K562 (cell line): Measurements from ENCODE around the gene CPNE8. TPM values are rescaled to one million over a fixed set of nuclear protein-coding genes. Genes with fewer than 3 reads are reported as not detected.

Source experiments
- ATAC-seq: fragments of 200-7000 bp; cut with Tn5 transposase; 3 replicates; pipeline ENCODE4 v1.9.1; 2020; ENCODE audit warnings: moderate library complexity
- BruUV-seq: library from RNA; stranded (reverse); fragments of 400-500 nt; replicated peaks from 2 replicates; lab custom pipeline; 2021; lab: Mats Ljungman, UMichigan
- CTCF ChIA-PET: fragments of 300-600 bp; formaldehyde crosslinking; extraction: SDS; loops from one replicate; lab custom pipeline; 2021; ENCODE audit warnings: low intra/inter-chr PET ratio; lab: Yijun Ruan, JAX
- POLR2A ChIA-PET: fragments of 300-600, 350-650 bp; sonication (Branson Sonifier 250); formaldehyde crosslinking; extraction: SDS; loops from one replicate; lab custom pipeline; 2021; ENCODE audit warnings: antibody characterized with exemption, inconsistent platforms; lab: Yijun Ruan, JAX
- DNase-seq, 4 experiments: peaks; one replicate each; pipeline versions ENCODE4 v3.0.0 to v3.0.0-alpha.2; 2011 to 2018; ENCODE audit warnings: low spot score in 3 of 4, mixed read lengths in 3 of 4; ENCODE audit errors: extremely low read depth in 1 of 4
- FAIRE-seq: peaks from 2 replicates; lab custom pipeline; 2011; peaks lifted over from hg19 to GRCh38; lab: Jason Lieb, UNC
- H2AFZ ChIP-seq: 2 replicates; pipeline ENCODE4 v1.6.0; 2011; ENCODE audit warnings: low read depth, low read length, control low read depth, inconsistent platforms
- H3K27ac ChIP-seq: fragments of 200-600 bp; 3 replicates; pipeline ENCODE4 v1.8.0; 2011; ENCODE audit warnings: low read depth, mild to moderate bottlenecking, control low read depth, inconsistent platforms, low read length, moderate library complexity, mixed read lengths; ENCODE audit errors: extremely low read depth
- H3K27me3 ChIP-seq, 2 experiments: fragments of 300-600 bp in 1 of 2; 2 replicates in 1 of 2; 3 replicates in 1 of 2; pipeline versions ENCODE4 v1.6.0 to v1.8.0; 2011; ENCODE audit warnings: inconsistent platforms in 2 of 2, low read length in 2 of 2, mild to moderate bottlenecking in 1 of 2, mixed read lengths in 1 of 2, moderate library complexity in 1 of 2; ENCODE audit not compliant: control insufficient read depth in 2 of 2, insufficient read depth in 2 of 2
- H3K36me3 ChIP-seq: fragments of 300-600 bp; 3 replicates; pipeline ENCODE4 v1.8.0; 2011; ENCODE audit warnings: mild to moderate bottlenecking, low read length, inconsistent platforms; ENCODE audit not compliant: control insufficient read depth, insufficient read depth
- H3K4me1 ChIP-seq, 2 experiments: fragments of 200-600 bp in 1 of 2; replicated peaks in 1 of 2; 2 replicates in 1 of 2; 3 replicates in 1 of 2; pipeline versions ENCODE4 v1.5.1 to v1.8.0; 2011; ENCODE audit warnings: inconsistent platforms in 2 of 2, low read length in 2 of 2, mild to moderate bottlenecking in 1 of 2, mixed read lengths in 1 of 2, moderate library complexity in 1 of 2; ENCODE audit not compliant: control insufficient read depth in 2 of 2, insufficient read depth in 2 of 2
- H3K4me2 ChIP-seq: 2 replicates; pipeline ENCODE4 v1.6.1; 2011; ENCODE audit warnings: low read length, control low read depth, inconsistent platforms, mixed read lengths; ENCODE audit not compliant: insufficient read depth
- H3K4me3 ChIP-seq: fragments of 200-600 bp; sonication (generic), shearing (Covaris generic); 2 replicates; pipeline ENCODE4 v1.5.1; 2016; ENCODE audit warnings: control low read depth, inconsistent platforms
- H3K79me2 ChIP-seq: fragments of 200-600 bp; 3 replicates; pipeline ENCODE4 v1.8.0; 2011; ENCODE audit warnings: low read length, inconsistent platforms; ENCODE audit not compliant: control insufficient read depth, insufficient read depth
- H3K9ac ChIP-seq, 2 experiments: 2 replicates each; pipeline versions ENCODE4 v1.6.0 to v1.6.1; 2011; ENCODE audit warnings: low read depth in 2 of 2, low read length in 2 of 2, control low read depth in 1 of 2, inconsistent platforms in 1 of 2, mild to moderate bottlenecking in 1 of 2, mixed read lengths in 1 of 2; ENCODE audit not compliant: insufficient read depth in 1 of 2
- H3K9me1 ChIP-seq: one replicate; pipeline ENCODE4 v1.6.0; 2011; ENCODE audit warnings: inconsistent platforms, mild to moderate bottlenecking, low read length, moderate library complexity; ENCODE audit not compliant: control insufficient read depth, insufficient read depth
- H3K9me3 ChIP-seq: replicated peaks from 2 replicates; pipeline ENCODE4 v1.5.1; 2011; ENCODE audit warnings: low read depth, low read length, inconsistent platforms; ENCODE audit not compliant: control insufficient read depth, insufficient read depth
- H4K20me1 ChIP-seq: replicated peaks from 2 replicates; pipeline ENCODE4 v1.6.1; 2011; ENCODE audit warnings: low read length, inconsistent platforms, mixed read lengths; ENCODE audit not compliant: control insufficient read depth, insufficient read depth
- CXXC5 ChIP-seq: fragments of 250-450 bp; sonication (Bioruptor Pico); IDR thresholded peaks from 2 replicates; pipeline ENCODE4 v1.8.0; 2022; ENCODE audit warnings: inconsistent platforms, mild to moderate bottlenecking, moderate library complexity
- FOXA1 ChIP-seq: fragments of 450-650 bp; IDR thresholded peaks from 2 replicates; pipeline ENCODE4 v1.6.1; 2016; ENCODE audit warnings: mild to moderate bottlenecking, borderline replicate concordance
- HDAC2 ChIP-seq: fragments of 450-650 bp; IDR thresholded peaks from 2 replicates; pipeline ENCODE4 v1.6.1; 2016; ENCODE audit warnings: mild to moderate bottlenecking
- HINFP ChIP-seq: fragments of 450-650 bp; conservative IDR thresholded peaks from 2 replicates; pipeline ENCODE4 v1.6.1; 2016; ENCODE audit warnings: missing genetic modification characterization, low read depth, mild to moderate bottlenecking, control low read depth, missing compliant biosample characterization
- KAT7 ChIP-seq: sonication (generic); formaldehyde crosslinking; IDR thresholded peaks from 2 replicates; pipeline ENCODE4 v1.8.0; 2022; ENCODE audit warnings: missing genetic modification reagents, mild to moderate bottlenecking, borderline replicate concordance
- PHF21A ChIP-seq: fragments of 450-650 bp; IDR thresholded peaks from 2 replicates; pipeline ENCODE4 v1.6.1; 2017; ENCODE audit warnings: low read depth, borderline replicate concordance
- POLR3G ChIP-seq: IDR thresholded peaks from 2 replicates; pipeline ENCODE4 v1.6.1; 2011; ENCODE audit not compliant: insufficient read length, insufficient replicate concordance; ENCODE audit errors: extremely low read depth
- SAFB2 ChIP-seq: fragments of 200-400 bp; formaldehyde crosslinking; IDR thresholded peaks from 2 replicates; pipeline ENCODE4 v1.6.1; 2018; ENCODE audit warnings: borderline replicate concordance, low read length, low read depth, moderate library complexity; ENCODE audit not compliant: severe bottlenecking
- SMARCC2 ChIP-seq: fragments of 450-650 bp; IDR thresholded peaks from 2 replicates; pipeline ENCODE4 v1.6.1; 2017; ENCODE audit warnings: antibody characterized with exemption, moderate library complexity, mild to moderate bottlenecking, low read depth
- ZBTB26 ChIP-seq: fragments of 450-650 bp; formaldehyde crosslinking; IDR thresholded peaks from 2 replicates; pipeline ENCODE4 v1.4.0; 2022; ENCODE audit warnings: missing genetic modification characterization
- ZNF431 ChIP-seq: sonication (generic); formaldehyde crosslinking; IDR thresholded peaks from 2 replicates; pipeline ENCODE4 v1.8.0; 2022; ENCODE audit warnings: mild to moderate bottlenecking, missing genetic modification reagents
- WGBS: fragments of 100-300 bp; shearing (Covaris generic); methylation state at CpG from one replicate; pipeline ENCODE4 v1.1.6; 2016; ENCODE audit warnings: low coverage, mixed read lengths; ENCODE audit not compliant: insufficient coverage; ENCODE audit errors: missing lambda C conversion rate; 5-methylcytosine and 5-hydroxymethylcytosine counted together
- in situ Hi-C: fragments of 300-500 bp; cut with MboI; formaldehyde crosslinking; loops from 4 replicates; pipeline ENCODE4 v1.15.0; 2018; ENCODE audit warnings: inconsistent platforms, mixed read lengths
- intact Hi-C: fragments of 100-400 bp; cut with micrococcal nuclease; formaldehyde crosslinking; loops from 2 replicates; pipeline ENCODE4 v1.14.2; 2022
- polyA plus RNA-seq, 8 experiments: library from polyadenylated mRNA; depleted of rRNA in 4 of 8; stranded (reverse) in 5 of 8; unstranded in 3 of 8; fragments of >200 nt; fragmentation: Nextera tagmentation in 2 of 8; fragmentation: Illumina TruSeq in 1 of 8; extraction: Ambion mirVana in 2 of 8; extraction: Trizol in 1 of 8; gene quantifications; 2 replicates each; pipeline versions ENCODE4 v1.2.1 to v1.2.3, GENCODE V29; 2011 to 2014; ENCODE audit warnings: inconsistent platforms in 1 of 8, missing spikeins in 1 of 8
- total RNA-seq, 7 experiments: library from RNA; depleted of rRNA in 6 of 7; stranded (reverse); fragments of >200 nt in 6 of 7; fragmentation: Illumina TruSeq in 2 of 7; extraction: Trizol in 2 of 7; gene quantifications; 2 replicates each; pipeline versions ENCODE4 v1.2.1 to v1.2.3, GENCODE V29; 2011 to 2021; ENCODE audit warnings: low replicate concordance in 1 of 7

Gene CPNE8
- total and polyA plus RNA-seq, 9 of the 15 experiments (the other 6 are each of a cell fraction or from before 2014, with no cell fraction given): 2.4 to 7.0 (median 4.2) TPM

- ATAC-seq: no peak
Observed at GRCh38 chr12:38761111-38761510, 144.3 kb downstream of the CPNE8 start.

GRCh38 chr12:38759621-38760020, 145.8 kb downstream of the CPNE8 start:
- CTCF ChIA-PET: no interaction called here
- H3K4me3 ChIP-seq: no peak overlapping the region
- no peak overlapping the region for H2AFZ ChIP-seq
- POLR2A ChIA-PET: no interaction called here
- no peaks in the 10 kb centered on the region for H3K79me2 ChIP-seq
- no peaks in the 10 kb centered on the region for H3K4me1 ChIP-seq
- ATAC-seq (no peak), DNase-seq (no peak), FAIRE-seq (no peak)
- no peak overlapping the region for H3K9ac ChIP-seq
- H4K20me1 ChIP-seq: no peaks in the 10 kb centered on the region
- H3K27ac ChIP-seq: no peak overlapping the region
- no peak overlapping the region for H3K4me2 ChIP-seq
- no peaks in the 10 kb centered on the region for H3K27me3 ChIP-seq
- H3K36me3 ChIP-seq: no peaks in the 10 kb centered on the region
- intact Hi-C loops: no loop called here
- in situ Hi-C loops: no loop called here
- BruUV-seq: no TSS peak
- no peaks in the 10 kb centered on the region for H3K9me3 ChIP-seq
- H3K9me1 ChIP-seq: no peaks in the 10 kb centered on the region
- TF ChIP-seq PHF21A (no peak), SAFB2 (no peak), POLR3G (no peak), CXXC5 (no peak), HINFP (tag) (no peak)

More at GRCh38 chr12:38761111-38761510, 144.3 kb downstream of the CPNE8 start:
- in situ Hi-C loops (no loop called here), intact Hi-C loops (no loop called here)
- Histone ChIP-seq H3K79me2 (no peaks in the 10 kb centered on the region), H3K36me3 (no peaks in the 10 kb centered on the region), H3K4me2 (no peak overlapping the region), H3K4me1 (no peaks in the 10 kb centered on the region), H3K9me1 (no peaks in the 10 kb centered on the region), H3K4me3 (no peak overlapping the region), H3K9me3 (no peaks in the 10 kb centered on the region), H4K20me1 (no peaks in the 10 kb centered on the region), H3K27ac (no peak overlapping the region), H2AFZ (no peak overlapping the region), H3K27me3 (no peaks in the 10 kb centered on the region), H3K9ac (no peak overlapping the region)
- CTCF ChIA-PET: no interaction called here
- no TSS peak for BruUV-seq
- POLR2A ChIA-PET: no interaction called here
- FAIRE-seq (no peak), DNase-seq (no peak)
- no peak for TF ChIP-seq HDAC2
- no peak for TF ChIP-seq SMARCC2
- no peak for TF ChIP-seq ZNF431
- no peak for TF ChIP-seq FOXA1
- no peak for TF ChIP-seq ZBTB26 (CRISPR knock-in tag)
- no peak for TF ChIP-seq KAT7 (CRISPR knock-in tag)
- 25% methylated on average over 1 of the region's 1 CpG for WGBS
